Loucy (cell line): ENCODE data around the gene JKAMP.

Source experiments
- H2AFZ ChIP-seq: fragments of 200-600 bp; sonication (generic); 2 replicates; pipeline ENCODE4 v1.6.0; 2016; ENCODE audit warnings: antibody characterized with exemption, mild to moderate bottlenecking, low read length, moderate library complexity
- H3F3A ChIP-seq: fragments of 200-600 bp; 2 replicates; pipeline ENCODE4 v1.6.0; 2016; ENCODE audit warnings: antibody characterized with exemption, low read depth, mild to moderate bottlenecking
- H3K27me3 ChIP-seq: fragments of 200-600 bp; sonication (generic); 2 replicates; pipeline ENCODE4 v1.6.1; 2014; ENCODE audit warnings: low read length, mild to moderate bottlenecking; ENCODE audit not compliant: insufficient read depth, poor library complexity, severe bottlenecking
- H3K36me3 ChIP-seq: fragments of 200-600 bp; sonication (generic); 2 replicates; pipeline ENCODE4 v1.6.1; 2016; ENCODE audit warnings: low read length; ENCODE audit not compliant: insufficient read depth
- H3K4me1 ChIP-seq: fragments of 200-600 bp; sonication (generic); 2 replicates; pipeline ENCODE4 v1.5.1; 2014; ENCODE audit warnings: low read length, mild to moderate bottlenecking; ENCODE audit not compliant: insufficient read depth, poor library complexity, severe bottlenecking
- H3K4me2 ChIP-seq: fragments of 200-600 bp; sonication (generic); 2 replicates; pipeline ENCODE4 v1.6.0; 2014; ENCODE audit warnings: antibody characterized with exemption, low read length, low read depth, mild to moderate bottlenecking; ENCODE audit not compliant: poor library complexity, severe bottlenecking
- H3K4me3 ChIP-seq: fragments of 200-600 bp; sonication (generic); 2 replicates; pipeline ENCODE4 v1.5.1; 2014; ENCODE audit warnings: low read length, mild to moderate bottlenecking, mixed read lengths; ENCODE audit not compliant: poor library complexity, severe bottlenecking
- H3K79me2 ChIP-seq: fragments of 200-600 bp; sonication (generic); 2 replicates; pipeline ENCODE4 v1.6.1; 2014; ENCODE audit warnings: low read length; ENCODE audit not compliant: insufficient read depth
- H3K9ac ChIP-seq: fragments of 200-600 bp; sonication (generic); 2 replicates; pipeline ENCODE4 v1.6.0; 2014; ENCODE audit warnings: mild to moderate bottlenecking, low read depth, low read length, moderate library complexity; ENCODE audit not compliant: poor library complexity, severe bottlenecking
- H3K9me2 ChIP-seq: fragments of 200-600 bp; sonication (generic); replicated peaks from 2 replicates; pipeline ENCODE4 v1.6.1; 2016; ENCODE audit warnings: low read depth, low read length, mixed read lengths
- H3K9me3 ChIP-seq: fragments of 200-600 bp; sonication (generic); 2 replicates; pipeline ENCODE4 v1.6.1; 2014; ENCODE audit warnings: mild to moderate bottlenecking, antibody characterized with exemption, low read length, low read depth; ENCODE audit not compliant: insufficient read depth
- H4K20me1 ChIP-seq: fragments of 200-600 bp; sonication (generic); 2 replicates; pipeline ENCODE4 v1.6.0; 2014; ENCODE audit warnings: antibody characterized with exemption, low read length, mild to moderate bottlenecking; ENCODE audit not compliant: insufficient read depth, poor library complexity, severe bottlenecking
- CTCF ChIP-seq: fragments of 200-600 bp; sonication (generic); conservative IDR thresholded peaks from 2 replicates; pipeline ENCODE4 v1.5.1; 2014; ENCODE audit warnings: mild to moderate bottlenecking, antibody characterized with exemption, low read length
- EZH2phosphoT487 ChIP-seq: fragments of 200-600 bp; IDR thresholded peaks from 2 replicates; pipeline ENCODE4 v1.6.1; 2018; ENCODE audit warnings: antibody characterized with exemption, mild to moderate bottlenecking, moderate library complexity, borderline replicate concordance

JKAMP gene

DNA sequence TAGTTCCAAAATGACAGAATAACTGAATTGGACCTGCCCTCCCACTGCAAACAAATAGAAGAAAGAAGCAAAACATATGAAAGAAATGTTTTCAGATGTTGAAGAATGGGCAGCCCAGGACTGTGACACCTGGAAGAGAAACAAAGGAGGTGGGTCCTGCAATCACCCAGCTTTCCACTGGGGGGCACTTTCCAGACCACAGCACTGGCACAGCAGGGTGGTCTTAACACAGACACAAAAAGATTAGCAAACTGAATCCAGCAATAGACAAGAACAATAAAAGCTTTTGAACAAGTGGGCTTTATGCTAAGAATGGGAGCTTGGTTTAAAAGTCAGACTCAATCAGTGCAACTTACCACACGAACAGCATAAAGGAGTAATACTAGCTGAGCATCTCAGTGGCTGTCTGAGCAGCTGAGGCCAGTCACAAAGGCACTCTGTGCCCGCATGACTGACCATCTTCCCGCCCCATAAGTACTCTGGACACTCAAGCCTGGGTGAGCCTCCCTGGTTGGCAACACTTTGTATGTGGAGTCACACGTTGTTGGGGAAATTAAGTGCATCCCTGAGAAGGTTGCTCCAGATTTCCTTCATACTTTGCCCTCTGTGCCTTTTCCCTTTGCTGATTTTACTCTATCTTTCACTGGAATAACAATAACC, 27.7 kb downstream of the JKAMP start:
- no peaks in the 10 kb centered on the region for H3K79me2 ChIP-seq
- TF ChIP-seq CTCF (peak; percentile 86), EZH2phosphoT487 (no peak)
- H3K36me3 ChIP-seq, result no peaks in the 10 kb centered on the region
- H4K20me1 ChIP-seq, result no peaks in the 10 kb centered on the region
- H3K4me2 ChIP-seq, result no peak overlapping the region
- H3K9me3 ChIP-seq, result no peaks in the 10 kb centered on the region
- H3F3A ChIP-seq, result no peaks in the 10 kb centered on the region
- no peaks in the 10 kb centered on the region for H3K9me2 ChIP-seq
- H2AFZ ChIP-seq, result no peak overlapping the region
- no peaks in the 10 kb centered on the region for H3K27me3 ChIP-seq
- no peaks in the 10 kb centered on the region for H3K4me1 ChIP-seq
- H3K4me3 ChIP-seq, result no peak overlapping the region
- no peak overlapping the region for H3K9ac ChIP-seq

GRCh38 chr14:59520224-59520623, 35.9 kb downstream of the JKAMP start:
- no peaks in the 10 kb centered on the region for H3K9me3 ChIP-seq
- H3K27me3 ChIP-seq, result no peaks in the 10 kb centered on the region
- H3F3A ChIP-seq, result no peaks in the 10 kb centered on the region
- H3K79me2 ChIP-seq, result no peaks in the 10 kb centered on the region
- no peaks in the 10 kb centered on the region for H3K9me2 ChIP-seq
- no peak overlapping the region for H3K4me3 ChIP-seq
- no peak for TF ChIP-seq EZH2phosphoT487
- TF ChIP-seq CTCF, result no peak
- H3K4me2 ChIP-seq, result no peak overlapping the region
- no peaks in the 10 kb centered on the region for H3K4me1 ChIP-seq
- no peak overlapping the region for H3K9ac ChIP-seq
- H2AFZ ChIP-seq, result no peak overlapping the region
- no peaks in the 10 kb centered on the region for H4K20me1 ChIP-seq
- no peaks in the 10 kb centered on the region for H3K36me3 ChIP-seq

DNA sequence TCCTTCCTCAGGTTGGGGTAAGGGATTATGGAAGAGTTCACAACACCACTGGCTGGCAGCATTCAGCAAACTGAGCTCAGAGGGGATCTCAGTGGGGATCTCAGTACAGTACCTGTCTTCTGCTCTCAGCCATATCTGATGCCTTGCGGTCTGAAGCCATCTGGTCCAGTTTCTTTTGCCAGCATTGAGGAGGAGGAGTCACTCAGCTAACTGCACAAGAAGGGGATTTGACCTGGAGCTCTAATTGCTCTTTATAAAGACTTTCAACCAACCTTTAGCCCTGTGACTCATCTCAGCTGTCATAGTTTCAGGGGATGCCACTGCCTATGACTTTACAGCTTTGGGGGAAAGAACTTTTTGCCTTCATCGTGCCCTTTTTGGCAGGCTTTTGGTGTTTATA, 44.9 kb downstream of the JKAMP start:
- no peak for TF ChIP-seq CTCF
- TF ChIP-seq EZH2phosphoT487, result no peak
- Histone ChIP-seq H3F3A (no peaks in the 10 kb centered on the region), H3K4me1 (no peaks in the 10 kb centered on the region), H3K27me3 (no peaks in the 10 kb centered on the region), H3K36me3 (no peaks in the 10 kb centered on the region), H2AFZ (no peak overlapping the region), H3K9ac (no peak overlapping the region), H3K9me2 (no peaks in the 10 kb centered on the region), H3K79me2 (no peaks in the 10 kb centered on the region), H4K20me1 (no peaks in the 10 kb centered on the region), H3K4me2 (no peak overlapping the region), H3K4me3 (no peak overlapping the region), H3K9me3 (no peaks in the 10 kb centered on the region)
